ENCODE measurements around the gene SPATA6. TPM values are rescaled to one million over a fixed set of nuclear protein-coding genes. Genes with fewer than 3 reads are reported as not detected.

The SPATA6 gene
- total RNA-seq, 3 donors from 2014 or later (not counting 1 experiment from before 2014, with no cell fraction given) = 2.4 to 6.1 (median 3.5) TPM

GRCh38 chr1:48371598-48371997, 100.4 kb downstream of the SPATA6 start:
- H3K36me3 Mint-ChIP-seq = no peaks in the 10 kb centered on the region
- TF ChIP-seq CTCF (IDR thresholded peaks at IDR 0.05) = no peak
- Histone ChIP-seq H3K27me3 (ENCODE audit: control insufficient read depth, insufficient read depth, low read length) (no peaks in the 10 kb centered on the region), H3K27ac (ENCODE audit: low read length) (no peak overlapping the region), H3K4me3 (ENCODE audit: low read length) (no peak overlapping the region), H3K36me3 (ENCODE audit: control insufficient read depth, insufficient read depth, low read length) (no peaks in the 10 kb centered on the region), H3K4me1 (ENCODE audit: control insufficient read depth, insufficient read depth, low read length) (no peaks in the 10 kb centered on the region), H3K9me3 (ENCODE audit: control insufficient read depth, insufficient read depth, low read length) (peaks cover 10% of the 10 kb centered on the region)
- H3K4me3 Mint-ChIP-seq = no peak overlapping the region
- ATAC-seq = no peak
- WGBS (ENCODE audit: insufficient coverage) = 54% methylated on average over 1 of the region's 2 CpGs
- peaks cover 0 to 4% of the 10 kb centered on the region in 2 donors for H3K27me3 Mint-ChIP-seq (ENCODE audit: low read depth in 2 of 2)
- H3K4me1 Mint-ChIP-seq = no peaks in the 10 kb centered on the region
- H3K9me3 Mint-ChIP-seq = peaks cover 7 to 8% of the 10 kb centered on the region in 2 donors
- intact Hi-C loops (cut with micrococcal nuclease) = no loop called here
- no peak overlapping the region for H3K27ac Mint-ChIP-seq
- DNase-seq = no peak

- intact Hi-C loops (cut with micrococcal nuclease) = no loop called here
- peaks cover 4 to 10% of the 10 kb centered on the region in 2 donors for H3K9me3 Mint-ChIP-seq
- no peaks in the 10 kb centered on the region for H3K36me3 ChIP-seq (ENCODE audit: control insufficient read depth, insufficient read depth, low read length)
- H3K4me3 ChIP-seq (ENCODE audit: low read length) = no peak overlapping the region
- no peak overlapping the region for H3K4me3 Mint-ChIP-seq
- DNase-seq (no peak), ATAC-seq (no peak)
- H3K4me1 Mint-ChIP-seq = no peaks in the 10 kb centered on the region
- no peaks in the 10 kb centered on the region for H3K27me3 ChIP-seq (ENCODE audit: control insufficient read depth, insufficient read depth, low read length)
- TF ChIP-seq CTCF (IDR thresholded peaks at IDR 0.05) = no peak
- no peak overlapping the region for H3K27ac ChIP-seq (ENCODE audit: low read length)
- H3K27me3 Mint-ChIP-seq (ENCODE audit: low read depth in 2 of 2) = peaks cover 0 to 3% of the 10 kb centered on the region in 2 donors
- no peaks in the 10 kb centered on the region for H3K9me3 ChIP-seq (ENCODE audit: control insufficient read depth, insufficient read depth, low read length)
- WGBS (ENCODE audit: insufficient coverage) = 92% methylated on average over 6 of the region's 7 CpGs
- H3K36me3 Mint-ChIP-seq = no peaks in the 10 kb centered on the region
- H3K4me1 ChIP-seq (ENCODE audit: control insufficient read depth, insufficient read depth, low read length) = no peaks in the 10 kb centered on the region
- no peak overlapping the region for H3K27ac Mint-ChIP-seq
These were observed 109.1 kb downstream of the SPATA6 start for GRCh38 chr1:48362901-48363300.

GRCh38 chr1:48356901-48357300, 115.1 kb downstream of the SPATA6 start:
- Mint-ChIP-seq H3K4me3 (no peak overlapping the region), H3K36me3 (no peaks in the 10 kb centered on the region), H3K27me3 (ENCODE audit: low read depth in 2 of 2) (peaks cover 0 to 3% of the 10 kb centered on the region in 2 donors), H3K27ac (no peak overlapping the region), H3K4me1 (no peaks in the 10 kb centered on the region), H3K9me3 (no peaks in the 10 kb centered on the region)
- no peak for ATAC-seq
- intact Hi-C loops (cut with micrococcal nuclease) = no loop called here
- no peak for DNase-seq
- no peaks in the 10 kb centered on the region for H3K4me1 ChIP-seq (ENCODE audit: control insufficient read depth, insufficient read depth, low read length)
- H3K4me3 ChIP-seq (ENCODE audit: low read length) = no peak overlapping the region
- no peaks in the 10 kb centered on the region for H3K27me3 ChIP-seq (ENCODE audit: control insufficient read depth, insufficient read depth, low read length)
- TF ChIP-seq CTCF (IDR thresholded peaks at IDR 0.05) = no peak
- no peaks in the 10 kb centered on the region for H3K36me3 ChIP-seq (ENCODE audit: control insufficient read depth, insufficient read depth, low read length)
- H3K27ac ChIP-seq (ENCODE audit: low read length) = no peak overlapping the region
- H3K9me3 ChIP-seq (ENCODE audit: control insufficient read depth, insufficient read depth, low read length) = no peaks in the 10 kb centered on the region

- peaks cover 6 to 7% of the 10 kb centered on the region in 2 donors for H3K27me3 Mint-ChIP-seq (ENCODE audit: low read depth in 2 of 2)
- no peak for TF ChIP-seq CTCF (IDR thresholded peaks at IDR 0.05)
- no peak overlapping the region for H3K27ac Mint-ChIP-seq
- Histone ChIP-seq H3K4me3 (ENCODE audit: low read length) (no peak overlapping the region), H3K4me1 (ENCODE audit: control insufficient read depth, insufficient read depth, low read length) (no peaks in the 10 kb centered on the region), H3K27me3 (ENCODE audit: control insufficient read depth, insufficient read depth, low read length) (no peaks in the 10 kb centered on the region), H3K27ac (ENCODE audit: low read length) (no peak overlapping the region), H3K36me3 (ENCODE audit: control insufficient read depth, insufficient read depth, low read length) (no peaks in the 10 kb centered on the region), H3K9me3 (ENCODE audit: control insufficient read depth, insufficient read depth, low read length) (no peaks in the 10 kb centered on the region)
- DNase-seq (no peak), ATAC-seq (no peak)
- no peaks in the 10 kb centered on the region for H3K36me3 Mint-ChIP-seq
- intact Hi-C loops (cut with micrococcal nuclease) = no loop called here
- no peaks in the 10 kb centered on the region for H3K4me1 Mint-ChIP-seq
- peaks cover 13 to 16% of the 10 kb centered on the region in 2 donors for H3K9me3 Mint-ChIP-seq
- H3K4me3 Mint-ChIP-seq = no peak overlapping the region
- 83% methylated on average over 2 of the region's 4 CpGs for whole genome bisulfite sequencing (ENCODE audit: insufficient coverage)
These were observed 127.6 kb downstream of the SPATA6 start for GRCh38 chr1:48344373-48344772.
